Testis (tissue), 3 donors: ENCODE data around the gene SBK2. TPM values are rescaled to one million over a fixed set of nuclear protein-coding genes. Genes with fewer than 3 reads are reported as not detected.

ENCODE experiments used
- DNase-seq: peaks from one replicate; pipeline ENCODE4 v3.0.0-alpha.2; 2019
- H3K27ac ChIP-seq, 2 donors: fragments of 200-600 bp; sonication (generic); one replicate each; pipeline ENCODE4 v1.5.1; 2019
- H3K27me3 ChIP-seq: fragments of 200-600 bp; sonication (generic); one replicate; pipeline ENCODE4 v1.5.1; 2019
- H3K36me3 ChIP-seq: fragments of 200-600 bp; sonication (generic); one replicate; pipeline ENCODE4 v1.5.1; 2017; ENCODE audit warnings: low read depth; ENCODE audit errors: missing control alignments
- H3K4me1 ChIP-seq: fragments of 200-600 bp; sonication (generic); one replicate; pipeline ENCODE4 v1.5.1; 2019
- H3K4me3 ChIP-seq, 2 donors: fragments of 200-600 bp; sonication (generic); one replicate each; pipeline ENCODE4 v1.5.1; 2017 to 2019
- H3K9me3 ChIP-seq: fragments of 200-600 bp; sonication (generic); one replicate; pipeline ENCODE4 v1.5.1; 2017
- CTCF ChIP-seq, 3 experiments: fragments of 450-650 bp in 2 of 3; fragments of 200-600 bp in 1 of 3; sonication (generic) in 1 of 3; IDR thresholded peaks; one replicate each; pipeline ENCODE4 v1.5.1; 2016 to 2019; ENCODE audit warnings: antibody characterized with exemption in 3 of 3, mild to moderate bottlenecking in 2 of 3, moderate library complexity in 1 of 3
- POLR2A ChIP-seq: fragments of 450-650 bp; IDR thresholded peaks from one replicate; pipeline ENCODE4 v1.6.1; 2017; ENCODE audit warnings: antibody characterized with exemption, mild to moderate bottlenecking, moderate library complexity
- WGBS, 2 donors: methylation state at CpG; one replicate each; pipeline ENCODE4 v1.1.5; 2018; 5-methylcytosine and 5-hydroxymethylcytosine counted together
- intact Hi-C: fragments of 100-400 bp; cut with DNase I; formaldehyde crosslinking; loops from one replicate; pipeline ENCODE4 v1.15.1; 2023; ENCODE audit warnings: low total_unique reads
- polyA plus RNA-seq: library from polyadenylated mRNA; stranded (reverse); fragments of 350-450 nt; fragmentation: Illumina TruSeq; extraction: RNeasy Lipid Tissue Mini Kit (QIAGEN cat#74804); gene quantifications from one replicate; pipeline ENCODE4 v1.2.3, GENCODE V29; 2014; ENCODE audit warnings: low read depth, low replicate concordance; ENCODE audit not compliant: insufficient read depth
- total RNA-seq, 2 donors: library from RNA; depleted of rRNA; stranded (reverse); fragments of >200 nt; gene quantifications; one replicate each; pipeline ENCODE4 v1.2.3, GENCODE V29; 2016

SBK2 gene
- total and polyA plus RNA-seq, 3 donors from 2014 or later: 0.87 to 1.3 (median 0.99) TPM

- no peak overlapping the region for H3K4me3 ChIP-seq
- no peaks in the 10 kb centered on the region for H3K9me3 ChIP-seq
- intact Hi-C loops: no loop called here
- H3K4me1 ChIP-seq: peaks cover 35% of the 10 kb centered on the region
- peak overlapping the region; percentile 19 to 39 for H3K27ac ChIP-seq
- no peaks in the 10 kb centered on the region for H3K27me3 ChIP-seq
- TF ChIP-seq CTCF (IDR thresholded peaks at IDR 0.05) (no peak), POLR2A (no peak)
- H3K36me3 ChIP-seq: no peaks in the 10 kb centered on the region
- DNase-seq: no peak
- WGBS, 2 donors: 78 to 83% methylated on average over 16 to 17 of the region's 17 CpGs
Measured at GRCh38 chr19:55479045-55479444, 57.9 kb downstream of the SBK2 start.

Other genes with a start within 250 kb of the SBK2 start
- gene TMEM150B, start 211.8 kb downstream of the SBK2 start, total RNA-seq: 1 to 10 TPM in 1 of 2 donors, not detected in 1; 2.2 TPM
- gene TMEM150B, start 211.8 kb downstream of the SBK2 start, polyA plus RNA-seq: 0.98 TPM
- 10 to 100 TPM; 48.8 to 62.9 TPM for gene KMT5C, start 197.3 kb downstream of the SBK2 start, total RNA-seq
- 14.6 TPM for gene KMT5C, start 197.3 kb downstream of the SBK2 start, polyA plus RNA-seq
- 10 to 100 TPM; 27.9 to 47.5 TPM for gene COX6B2, start 182.4 kb downstream of the SBK2 start, total RNA-seq
- 171 TPM for gene COX6B2, start 182.4 kb downstream of the SBK2 start, polyA plus RNA-seq
- 10 to 100 TPM; 11.3 to 28.2 TPM for gene GARIN5B, start 173.9 kb downstream of the SBK2 start, total RNA-seq
- 49.6 TPM for gene GARIN5B, start 173.9 kb downstream of the SBK2 start, polyA plus RNA-seq
- gene IL11, start 166.7 kb downstream of the SBK2 start, total RNA-seq: 1 to 10 TPM; 2.0 to 2.1 TPM
- gene IL11, start 166.7 kb downstream of the SBK2 start, polyA plus RNA-seq: 1.2 TPM
- gene TMEM190, start 160.3 kb downstream of the SBK2 start, total RNA-seq: 10 to 100 TPM; 12.9 to 19.2 TPM
- 35.4 TPM for gene TMEM190, start 160.3 kb downstream of the SBK2 start, polyA plus RNA-seq
- 1 to 10 TPM; 1.7 to 6.4 TPM for gene TMEM238, start 152.8 kb downstream of the SBK2 start, total RNA-seq
- 0.91 TPM for gene TMEM238, start 152.8 kb downstream of the SBK2 start, polyA plus RNA-seq
- 100 to 1,000 TPM; 284 to 624 TPM for gene RPL28, start 151.2 kb downstream of the SBK2 start, total RNA-seq
- 1,024 TPM for gene RPL28, start 151.2 kb downstream of the SBK2 start, polyA plus RNA-seq
- gene UBE2S, start 129.3 kb downstream of the SBK2 start, total RNA-seq: 100 to 1,000 TPM; 150 to 188 TPM
- gene UBE2S, start 129.3 kb downstream of the SBK2 start, polyA plus RNA-seq: 272 TPM
- 1 to 10 TPM in 1 of 2 donors, under 1 TPM in 1; 0.43 to 1.0 TPM for gene SHISA7, start 93.8 kb downstream of the SBK2 start, total RNA-seq
- gene SHISA7, start 93.8 kb downstream of the SBK2 start, polyA plus RNA-seq: 0.45 TPM
- 10 to 100 TPM; 79.1 to 98.5 TPM for gene ISOC2, start 75.5 kb downstream of the SBK2 start, total RNA-seq
- gene ISOC2, start 75.5 kb downstream of the SBK2 start, polyA plus RNA-seq: 107 TPM
- not detected for gene C19orf85, start 72.4 kb downstream of the SBK2 start, total RNA-seq
- not detected for gene C19orf85, start 72.4 kb downstream of the SBK2 start, polyA plus RNA-seq
- 10 to 100 TPM; 31.3 to 53.7 TPM for gene ZNF628, start 60.5 kb downstream of the SBK2 start, total RNA-seq
- gene ZNF628, start 60.5 kb downstream of the SBK2 start, polyA plus RNA-seq: 33.8 TPM
- gene NAT14, start 51.9 kb downstream of the SBK2 start, total RNA-seq: 10 to 100 TPM; 12.0 to 16.0 TPM
- gene NAT14, start 51.9 kb downstream of the SBK2 start, polyA plus RNA-seq: 17.3 TPM
- 1 to 10 TPM; 6.4 to 6.9 TPM for gene SSC5D, start 48.7 kb downstream of the SBK2 start, total RNA-seq
- 10.7 TPM for gene SSC5D, start 48.7 kb downstream of the SBK2 start, polyA plus RNA-seq
- gene SBK3, start 8.4 kb upstream of the SBK2 start, total RNA-seq: under 1 TPM; 0.39 to 0.81 TPM
- gene SBK3, start 8.4 kb upstream of the SBK2 start, polyA plus RNA-seq: 0.34 TPM
- 1 to 10 TPM; 4.0 to 7.2 TPM for gene ZNF579, start 43.7 kb upstream of the SBK2 start, total RNA-seq
- 4.3 TPM for gene ZNF579, start 43.7 kb upstream of the SBK2 start, polyA plus RNA-seq
- gene FIZ1, start 62.4 kb upstream of the SBK2 start, total RNA-seq: 10 to 100 TPM; 16.5 to 17.4 TPM
- 8.5 TPM for gene FIZ1, start 62.4 kb upstream of the SBK2 start, polyA plus RNA-seq
- gene ZNF524, start 63.2 kb upstream of the SBK2 start, total RNA-seq: 10 to 100 TPM; 25.0 to 29.4 TPM
- gene ZNF524, start 63.2 kb upstream of the SBK2 start, polyA plus RNA-seq: 8.5 TPM
- gene ZNF865, start 68.5 kb upstream of the SBK2 start, total RNA-seq: 10 to 100 TPM; 12.2 to 14.5 TPM
- 4.7 TPM for gene ZNF865, start 68.5 kb upstream of the SBK2 start, polyA plus RNA-seq
- 10 to 100 TPM; 10.3 to 13.0 TPM for gene ZNF784, start 87.4 kb upstream of the SBK2 start, total RNA-seq
- 6.6 TPM for gene ZNF784, start 87.4 kb upstream of the SBK2 start, polyA plus RNA-seq
- gene ZNF580, start 103.9 kb upstream of the SBK2 start, total RNA-seq: 10 to 100 TPM; 37.6 to 38.0 TPM
- gene ZNF580, start 103.9 kb upstream of the SBK2 start, polyA plus RNA-seq: 21.7 TPM
- gene ZNF581, start 106.5 kb upstream of the SBK2 start, total RNA-seq: 10 to 100 TPM; 17.3 to 31.2 TPM
- gene ZNF581, start 106.5 kb upstream of the SBK2 start, polyA plus RNA-seq: 18.4 TPM
- gene CCDC106, start 111.1 kb upstream of the SBK2 start, total RNA-seq: 10 to 100 TPM; 57.0 to 84.9 TPM
- gene CCDC106, start 111.1 kb upstream of the SBK2 start, polyA plus RNA-seq: 34.5 TPM
- 100 to 1,000 TPM; 264 to 281 TPM for gene U2AF2, start 117.9 kb upstream of the SBK2 start, total RNA-seq
- 163 TPM for gene U2AF2, start 117.9 kb upstream of the SBK2 start, polyA plus RNA-seq
- gene EPN1, start 138.1 kb upstream of the SBK2 start, total RNA-seq: 100 to 1,000 TPM; 176 to 303 TPM
- gene EPN1, start 138.1 kb upstream of the SBK2 start, polyA plus RNA-seq: 134 TPM
- gene NLRP9, start 201.3 kb upstream of the SBK2 start, total RNA-seq: under 1 TPM; 0.39 to 0.68 TPM
- gene NLRP9, start 201.3 kb upstream of the SBK2 start, polyA plus RNA-seq: 0.11 TPM
- 1 to 10 TPM in 1 of 2 donors, under 1 TPM in 1; 0.31 to 1.8 TPM for gene RFPL4A, start 222.0 kb upstream of the SBK2 start, total RNA-seq
- gene RFPL4A, start 222.0 kb upstream of the SBK2 start, polyA plus RNA-seq: 2.5 TPM
- not detected for gene RFPL4AL1, start 232.0 kb upstream of the SBK2 start, total RNA-seq
- not detected for gene RFPL4AL1, start 232.0 kb upstream of the SBK2 start, polyA plus RNA-seq